ENCODE data around the gene INPP5D. TPM values are rescaled to one million over a fixed set of nuclear protein-coding genes. Genes with fewer than 3 reads are reported as not detected.
"Not testable (repeated sequence)": the region's sequence is repeated elsewhere in the genome, so short reads cannot be mapped to it uniquely, and the experiment has no call there.

The INPP5D gene
- total RNA-seq, 1 experiment from 2014 or later, result 12.7 TPM

DNA sequence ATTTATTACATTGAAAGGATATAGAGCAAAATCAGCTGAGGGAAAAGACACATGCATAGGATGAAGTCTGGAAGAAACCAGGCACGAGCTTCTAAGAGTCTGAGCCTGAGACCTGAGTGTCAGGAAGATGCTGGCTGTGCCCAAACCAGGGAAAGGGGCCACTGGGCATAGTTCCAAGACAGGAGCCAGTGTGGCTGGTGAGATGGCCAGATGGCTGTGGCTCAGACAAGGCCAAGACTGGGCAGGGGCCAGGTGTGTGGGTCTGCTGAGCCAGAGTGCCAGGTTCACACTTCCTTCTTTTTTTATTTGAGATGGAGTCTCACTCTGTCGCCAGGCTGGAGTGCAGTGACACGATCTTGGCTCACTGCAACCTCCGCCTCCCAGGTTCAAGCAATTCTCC, 95.9 kb downstream of the INPP5D start:
- Histone ChIP-seq H3K4me1 (ENCODE audit: insufficient read depth, low read length) (no peaks in the 10 kb centered on the region), H2BK20ac (ENCODE audit: low read depth, low read length, poor library complexity, severe bottlenecking) (no peak overlapping the region), H2BK15ac (ENCODE audit: low read depth, low read length) (no peak overlapping the region), H4K8ac (replicated peaks; ENCODE audit: insufficient read length, low read depth, low read length) (no peak overlapping the region), H3K14ac (ENCODE audit: insufficient read depth, low read length) (no peak overlapping the region), H3K79me2 (ENCODE audit: insufficient read depth, low read length) (no peaks in the 10 kb centered on the region), H3K79me1 (ENCODE audit: insufficient read depth, low read depth, low read length, poor library complexity, severe bottlenecking) (no peaks in the 10 kb centered on the region), H2BK120ac (ENCODE audit: low read depth, low read length, poor library complexity, severe bottlenecking) (no peak overlapping the region), H3T11ph (ENCODE audit: low read length) (no peak overlapping the region), H2BK5ac (ENCODE audit: insufficient read length, low read length) (no peak overlapping the region), H2AK5ac (ENCODE audit: insufficient read length, low read length) (no peak overlapping the region), H3K4me2 (ENCODE audit: insufficient read depth, insufficient read length, low read length) (no peak overlapping the region), H2BK12ac (ENCODE audit: insufficient read length, low read depth, low read length) (no peak overlapping the region), H3K23me2 (ENCODE audit: insufficient read length, low read depth, low read length, poor library complexity, severe bottlenecking) (no peaks in the 10 kb centered on the region), H4K20me1 (ENCODE audit: control insufficient read depth, insufficient read depth, insufficient read length) (no peaks in the 10 kb centered on the region), H3K9ac (ENCODE audit: extremely low read depth, insufficient read length, low read length) (no peak overlapping the region), H3K56ac (ENCODE audit: insufficient read length, low read depth, low read length) (no peak overlapping the region), H4K91ac (ENCODE audit: insufficient read length, low read depth, low read length) (no peak overlapping the region), H3K23ac (ENCODE audit: insufficient read length, low read depth, low read length) (no peak overlapping the region), H3K27ac (ENCODE audit: insufficient read length, low read depth, low read length) (no peak overlapping the region), H3K4ac (ENCODE audit: low read depth, low read length) (no peak overlapping the region), H3K9me3 (ENCODE audit: control insufficient read depth, low read depth, low read length) (no peaks in the 10 kb centered on the region), H3K18ac (ENCODE audit: insufficient read length, low read depth, low read length) (no peak overlapping the region), H2AFZ (ENCODE audit: low read length) (no peak overlapping the region), H4K5ac (ENCODE audit: insufficient read length, low read depth, low read length) (no peak overlapping the region), H3K27me3 (ENCODE audit: insufficient read depth, low read length) (no peaks in the 10 kb centered on the region)
- TF ChIP-seq, protein P1, sequence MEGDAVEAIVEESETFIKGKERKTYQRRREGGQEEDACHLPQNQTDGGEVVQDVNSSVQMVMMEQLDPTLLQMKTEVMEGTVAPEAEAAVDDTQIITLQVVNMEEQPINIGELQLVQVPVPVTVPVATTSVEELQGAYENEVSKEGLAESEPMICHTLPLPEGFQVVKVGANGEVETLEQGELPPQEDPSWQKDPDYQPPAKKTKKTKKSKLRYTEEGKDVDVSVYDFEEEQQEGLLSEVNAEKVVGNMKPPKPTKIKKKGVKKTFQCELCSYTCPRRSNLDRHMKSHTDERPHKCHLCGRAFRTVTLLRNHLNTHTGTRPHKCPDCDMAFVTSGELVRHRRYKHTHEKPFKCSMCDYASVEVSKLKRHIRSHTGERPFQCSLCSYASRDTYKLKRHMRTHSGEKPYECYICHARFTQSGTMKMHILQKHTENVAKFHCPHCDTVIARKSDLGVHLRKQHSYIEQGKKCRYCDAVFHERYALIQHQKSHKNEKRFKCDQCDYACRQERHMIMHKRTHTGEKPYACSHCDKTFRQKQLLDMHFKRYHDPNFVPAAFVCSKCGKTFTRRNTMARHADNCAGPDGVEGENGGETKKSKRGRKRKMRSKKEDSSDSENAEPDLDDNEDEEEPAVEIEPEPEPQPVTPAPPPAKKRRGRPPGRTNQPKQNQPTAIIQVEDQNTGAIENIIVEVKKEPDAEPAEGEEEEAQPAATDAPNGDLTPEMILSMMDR (conservative IDR thresholded peaks at IDR 0.05), result no peak
- no CpG with 5 or more reads among the region's 4 CpGs for WGBS (ENCODE audit: extremely low coverage, insufficient read length, low lambda C conversion rate)
- H3K27ac Mint-ChIP-seq, result no peak overlapping the region
- no peak for DNase-seq
- H3K9me3 Mint-ChIP-seq, result no peaks in the 10 kb centered on the region
- peaks cover 0 to 31% (median 3%) of the 10 kb centered on the region in 3 experiments; a peak in 3 of 7 replicates for H3K36me3 Mint-ChIP-seq (ENCODE audit: insufficient read depth in 1 of 3, low read depth in 3 of 3)
- peaks cover 6 to 12% of the 10 kb centered on the region in 2 experiments for H3K4me1 Mint-ChIP-seq
- H3K4me3 Mint-ChIP-seq, result no peak overlapping the region
- no peaks in the 10 kb centered on the region for H3K27me3 Mint-ChIP-seq (ENCODE audit: low read depth)

DNA sequence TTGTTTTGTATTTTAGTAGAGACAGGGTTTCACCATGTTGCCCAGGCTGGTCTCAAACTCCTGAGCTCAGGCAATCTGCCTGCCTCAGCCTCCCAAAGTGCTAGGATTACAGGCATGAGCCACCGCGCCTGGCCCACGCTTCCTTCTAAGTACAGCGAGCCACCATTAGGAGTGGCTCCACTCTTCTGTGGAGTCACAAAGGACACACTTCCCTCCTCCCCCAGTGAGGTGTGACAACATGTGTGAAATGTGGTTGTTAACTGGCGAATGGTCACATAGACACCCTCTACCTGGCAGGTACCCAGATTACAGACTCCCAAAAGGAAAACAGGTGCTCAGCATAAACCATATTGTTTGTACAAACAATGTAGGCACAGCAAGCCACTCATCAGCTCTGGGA, 96.3 kb downstream of the INPP5D start:
- H3K9ac ChIP-seq (ENCODE audit: extremely low read depth, insufficient read length, low read length); H3K27me3 ChIP-seq (ENCODE audit: insufficient read depth, low read length); H3K14ac ChIP-seq (ENCODE audit: insufficient read depth, low read length); H2BK12ac ChIP-seq (ENCODE audit: insufficient read length, low read depth, low read length); H3K4me1 ChIP-seq (ENCODE audit: insufficient read depth, low read length); H3K23ac ChIP-seq (ENCODE audit: insufficient read length, low read depth, low read length); H3K56ac ChIP-seq (ENCODE audit: insufficient read length, low read depth, low read length); H3K9me3 Mint-ChIP-seq; H3K27ac ChIP-seq (ENCODE audit: insufficient read length, low read depth, low read length); H4K91ac ChIP-seq (ENCODE audit: insufficient read length, low read depth, low read length); H3K4me3 Mint-ChIP-seq; H4K8ac ChIP-seq (replicated peaks; ENCODE audit: insufficient read length, low read depth, low read length); H2BK15ac ChIP-seq (ENCODE audit: low read depth, low read length); H2BK5ac ChIP-seq (ENCODE audit: insufficient read length, low read length); H3K18ac ChIP-seq (ENCODE audit: insufficient read length, low read depth, low read length); H3K4me2 ChIP-seq (ENCODE audit: insufficient read depth, insufficient read length, low read length); H3K27me3 Mint-ChIP-seq (ENCODE audit: low read depth); H2AFZ ChIP-seq (ENCODE audit: low read length); H2AK5ac ChIP-seq (ENCODE audit: insufficient read length, low read length); DNase-seq; H3K23me2 ChIP-seq (ENCODE audit: insufficient read length, low read depth, low read length, poor library complexity, severe bottlenecking); H4K5ac ChIP-seq (ENCODE audit: insufficient read length, low read depth, low read length); H4K20me1 ChIP-seq (ENCODE audit: control insufficient read depth, insufficient read depth, insufficient read length); H3T11ph ChIP-seq (ENCODE audit: low read length); H2BK120ac ChIP-seq (ENCODE audit: low read depth, low read length, poor library complexity, severe bottlenecking); H3K4ac ChIP-seq (ENCODE audit: low read depth, low read length); H2BK20ac ChIP-seq (ENCODE audit: low read depth, low read length, poor library complexity, severe bottlenecking); H3K9me3 ChIP-seq (ENCODE audit: control insufficient read depth, low read depth, low read length); H3K79me2 ChIP-seq (ENCODE audit: insufficient read depth, low read length); H3K79me1 ChIP-seq (ENCODE audit: insufficient read depth, low read depth, low read length, poor library complexity, severe bottlenecking): not testable (repeated sequence)
- H3K4me1 Mint-ChIP-seq, result peaks cover 6 to 12% of the 10 kb centered on the region in 2 experiments
- H3K27ac Mint-ChIP-seq, result peak overlapping the region in 1 of 3 experiments; percentile 54; a peak in 2 of 7 replicates
- peaks cover 0 to 32% (median 3%) of the 10 kb centered on the region in 3 experiments; a peak in 3 of 7 replicates for H3K36me3 Mint-ChIP-seq (ENCODE audit: insufficient read depth in 1 of 3, low read depth in 3 of 3)
- WGBS (ENCODE audit: extremely low coverage, insufficient read length, low lambda C conversion rate), result no CpG with 5 or more reads among the region's 5 CpGs
